ENCODE results near the gene RFPL1.
"Not testable (repeated sequence)": the region's sequence is repeated elsewhere in the genome, so short reads cannot be mapped to it uniquely, and the experiment has no call there.

RFPL1 gene

DNA sequence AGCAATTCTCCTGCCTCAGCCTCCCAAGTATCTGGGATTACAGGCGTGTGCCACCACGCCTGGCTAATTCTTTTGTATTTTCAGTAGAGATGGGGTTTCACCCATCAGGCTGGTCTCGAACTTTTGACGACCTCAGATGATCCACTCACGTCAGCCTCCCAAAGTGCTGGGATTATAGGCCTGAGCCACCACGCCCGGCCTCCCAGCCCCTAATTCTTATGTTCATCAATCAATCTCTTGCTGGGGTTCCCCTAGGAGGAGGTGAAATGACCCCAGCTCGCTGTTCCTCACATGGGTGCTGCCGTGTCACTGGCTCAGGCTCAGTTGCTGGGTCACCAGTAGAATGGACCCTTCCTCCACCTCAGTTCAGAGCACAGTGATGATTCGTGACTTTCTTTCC lies at the start of gene RFPL1:
Gene RFPL1 (plus strand): TSS at position 301 of the 400 bp plus-strand sequence.
- DNase-seq (ENCODE audit: low read depth) = not testable (repeated sequence)

DNA sequence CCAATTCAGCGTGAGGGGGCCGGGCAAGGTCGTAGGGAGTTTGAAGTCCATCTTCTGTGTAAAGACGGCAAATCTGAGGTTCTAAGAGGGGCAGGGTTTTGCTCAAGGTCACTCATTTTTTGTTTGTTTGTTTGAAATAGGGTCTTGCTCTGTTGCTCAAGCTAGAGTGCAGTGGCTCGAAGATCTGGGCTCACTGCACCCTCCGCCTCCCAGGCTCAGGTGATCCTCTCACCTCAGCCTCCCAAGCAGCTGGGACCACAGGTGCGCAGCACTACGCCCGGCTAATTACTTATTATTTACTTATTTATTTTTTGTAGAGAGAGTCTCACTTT lies 49.7 kb upstream of the RFPL1 start:
- DNase-seq (ENCODE audit: low read depth) = no peak

DNA sequence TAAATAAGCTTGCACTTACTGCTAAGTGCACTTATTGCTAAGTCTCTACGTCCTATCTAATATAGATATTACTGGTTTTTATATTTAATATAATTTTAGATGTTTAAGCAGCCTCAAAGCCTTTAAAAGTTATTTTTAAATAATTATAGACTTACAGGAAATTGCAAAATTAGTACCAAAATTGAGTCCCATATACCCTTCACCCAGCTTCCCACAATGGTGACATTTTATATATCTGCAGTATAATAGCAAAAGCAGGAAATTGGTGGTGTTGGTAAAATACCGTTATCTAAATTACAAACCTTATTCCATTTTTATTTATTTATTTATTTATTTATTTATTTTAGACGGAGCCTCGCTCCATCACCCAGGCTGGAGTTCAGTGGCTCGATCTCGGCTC lies 48.1 kb upstream of the RFPL1 start:
- no peak for DNase-seq (ENCODE audit: low read depth)

DNA sequence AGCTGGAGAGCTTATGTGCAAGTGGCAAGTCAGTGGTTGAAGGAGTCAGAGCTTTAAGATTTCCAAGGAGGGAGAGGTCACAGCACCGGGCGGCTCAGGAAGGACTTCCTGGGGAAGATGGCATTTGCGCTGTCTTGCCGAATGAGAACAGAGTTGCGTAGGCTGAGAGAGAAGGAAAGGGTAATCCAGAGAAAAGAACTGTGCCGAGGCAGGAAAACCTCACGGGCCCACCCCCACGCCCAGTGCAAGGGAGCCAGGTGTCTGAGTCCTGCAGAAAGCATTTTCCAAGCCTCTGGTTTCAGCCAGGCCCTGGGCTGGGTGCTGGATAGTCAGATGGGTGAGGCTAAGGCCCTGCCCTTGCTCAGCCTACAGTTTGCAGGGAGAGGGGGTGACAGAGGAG lies 46.8 kb upstream of the RFPL1 start:
- DNase-seq (ENCODE audit: low read depth) = no peak

GRCh38 chr22:29393019-29393608 lies 45.3 kb upstream of the RFPL1 start:
- DNase-seq (ENCODE audit: low read depth) = no peak

GRCh38 chr22:29394931-29395581 lies 43.3 kb upstream of the RFPL1 start:
- no peak for DNase-seq (ENCODE audit: low read depth)

GRCh38 chr22:29396126-29396525 lies 42.3 kb upstream of the RFPL1 start:
- no peak for DNase-seq (ENCODE audit: low read depth)

GRCh38 chr22:29397791-29398190 lies 40.6 kb upstream of the RFPL1 start:
- no peak for DNase-seq (ENCODE audit: low read depth)

DNA sequence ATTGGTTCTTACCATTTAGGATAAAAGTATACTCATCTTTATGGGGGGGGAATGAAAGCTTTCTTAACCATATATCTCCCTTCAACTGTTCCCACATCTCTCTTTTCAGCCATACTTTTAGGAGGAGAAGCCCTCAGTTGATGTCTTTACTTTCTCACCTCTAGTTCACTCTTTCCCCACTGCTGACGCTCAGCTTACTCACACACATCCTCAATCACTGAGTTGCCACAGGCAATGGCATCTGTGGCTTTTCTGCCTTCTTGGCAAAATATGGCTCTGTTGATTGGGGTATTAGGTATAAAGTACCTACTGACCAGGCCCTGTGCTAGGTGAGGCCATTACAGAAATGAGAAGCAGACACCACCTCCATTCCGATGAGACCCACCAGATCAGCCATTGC lies 37.8 kb upstream of the RFPL1 start:
- no peak for DNase-seq (ENCODE audit: low read depth)

- DNase-seq (ENCODE audit: low read depth) = not testable (repeated sequence)
Measured at GRCh38 chr22:29401538-29401937, 36.8 kb upstream of the RFPL1 start.

DNA sequence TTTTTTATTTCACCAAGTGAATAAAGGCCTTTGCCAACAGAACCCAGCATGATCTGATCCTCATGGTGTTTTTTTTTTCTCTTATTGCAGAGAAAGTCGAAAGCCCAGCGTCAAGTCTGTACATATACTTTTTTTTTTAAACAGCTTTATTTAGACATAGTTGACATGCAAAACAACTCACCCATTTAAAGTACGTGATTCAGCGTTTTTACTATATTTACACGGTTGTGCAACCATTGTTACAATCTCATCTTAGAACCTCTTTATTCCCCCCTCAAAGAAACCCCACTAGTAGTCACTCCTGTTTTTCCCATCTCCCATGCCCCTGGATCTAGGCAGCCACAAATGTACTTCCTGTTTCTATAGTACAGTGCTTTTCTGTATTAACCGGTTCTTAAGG lies 29.4 kb upstream of the RFPL1 start:
- no peak for DNase-seq (ENCODE audit: low read depth)

DNA sequence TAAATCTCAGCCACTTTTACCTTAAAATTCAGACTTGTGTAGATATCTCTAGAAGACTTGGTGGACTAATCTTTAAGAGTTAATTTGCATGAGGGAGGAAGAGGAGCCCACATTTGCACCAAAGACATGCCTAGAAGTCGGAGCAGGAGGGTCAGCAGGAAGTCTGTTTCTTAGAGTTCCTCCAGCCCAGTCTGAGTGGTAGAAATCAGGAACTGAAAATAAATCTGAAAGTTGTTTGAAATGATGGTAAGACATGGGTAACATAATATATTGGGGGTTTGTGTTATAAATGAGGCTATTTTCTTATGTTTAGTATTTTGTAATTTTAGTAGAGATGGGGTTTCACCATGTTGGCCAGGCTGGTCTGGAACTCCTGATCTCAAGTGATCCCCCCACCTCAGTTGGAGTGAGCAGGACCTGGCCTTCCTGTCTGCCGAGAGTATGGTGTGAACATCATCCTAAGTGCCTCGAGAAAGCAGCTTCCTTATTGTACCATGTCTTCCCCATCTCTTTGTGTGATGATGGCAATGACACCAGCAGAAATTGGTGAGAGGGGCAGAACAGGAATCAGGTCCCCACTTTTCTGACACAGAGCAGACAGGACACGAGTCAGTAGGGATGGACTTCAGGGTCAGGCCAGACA lies 26.7 kb upstream of the RFPL1 start:
- not testable (repeated sequence) for DNase-seq (ENCODE audit: low read depth)

- DNase-seq (ENCODE audit: low read depth) = not testable (repeated sequence)
Measured at GRCh38 chr22:29412772-29413171, 25.6 kb upstream of the RFPL1 start.

- DNase-seq (ENCODE audit: low read depth) = not testable (repeated sequence)
Measured at GRCh38 chr22:29414951-29415591, 23.3 kb upstream of the RFPL1 start.

GRCh38 chr22:29418704-29419103 lies 19.7 kb upstream of the RFPL1 start:
- DNase-seq (ENCODE audit: low read depth) = not testable (repeated sequence)

DNA sequence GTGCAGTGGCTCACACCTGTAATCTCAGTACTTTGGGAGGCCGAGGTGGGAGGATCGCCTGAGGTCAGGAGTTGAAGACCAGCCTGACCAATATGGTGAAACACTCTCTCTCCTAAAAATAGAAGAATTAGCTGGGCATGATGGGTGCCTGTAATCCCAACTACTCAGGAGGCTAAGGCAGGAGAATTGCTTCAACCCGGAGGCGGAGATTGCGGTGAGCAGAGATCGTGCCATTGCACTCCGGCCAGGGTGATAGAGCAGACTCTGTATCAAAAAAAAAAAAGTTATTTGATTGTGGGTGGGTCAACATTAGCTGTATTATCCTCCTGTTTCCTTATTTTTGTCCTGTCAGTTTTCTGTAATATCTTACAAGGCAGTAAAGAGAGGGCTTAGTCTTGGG lies 11.9 kb upstream of the RFPL1 start:
- DNase-seq (ENCODE audit: low read depth) = no peak

DNA sequence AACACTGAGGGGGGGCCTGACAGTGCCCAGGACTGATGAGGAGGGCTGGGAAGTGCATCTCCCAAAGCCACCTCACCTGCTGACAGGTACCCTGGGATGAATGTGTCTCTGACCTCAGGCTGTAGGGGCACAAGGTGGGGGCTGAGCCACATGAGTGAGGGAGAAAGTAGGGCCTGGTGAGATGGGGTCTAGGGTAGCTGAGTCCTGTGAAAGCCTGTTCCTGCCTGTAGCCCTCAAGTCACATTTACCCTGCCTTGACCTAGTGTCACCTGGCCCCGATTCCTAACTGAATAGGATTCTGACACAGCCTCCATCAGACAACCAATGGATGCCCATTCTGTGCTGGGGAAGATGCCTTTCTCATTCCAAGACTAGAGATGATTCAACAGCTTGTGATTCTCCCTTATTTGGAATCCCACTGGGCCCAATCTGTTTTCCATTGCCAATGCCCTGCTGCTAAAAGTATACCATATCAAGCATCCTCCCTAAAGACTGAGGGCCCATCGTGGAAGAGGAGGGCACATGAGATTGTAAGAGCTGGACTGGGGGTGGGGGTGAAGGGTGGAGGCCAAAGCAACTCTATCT lies 11.1 kb upstream of the RFPL1 start:
- DNase-seq (ENCODE audit: low read depth) = no peak

- no peak for DNase-seq (ENCODE audit: low read depth)
Measured at GRCh38 chr22:29431986-29432385, 6.4 kb upstream of the RFPL1 start.

GRCh38 chr22:29433856-29434255 lies 4.5 kb upstream of the RFPL1 start:
- no peak for DNase-seq (ENCODE audit: low read depth)

- no peak for DNase-seq (ENCODE audit: low read depth)
Measured at GRCh38 chr22:29434288-29434687, 4.1 kb upstream of the RFPL1 start.

DNA sequence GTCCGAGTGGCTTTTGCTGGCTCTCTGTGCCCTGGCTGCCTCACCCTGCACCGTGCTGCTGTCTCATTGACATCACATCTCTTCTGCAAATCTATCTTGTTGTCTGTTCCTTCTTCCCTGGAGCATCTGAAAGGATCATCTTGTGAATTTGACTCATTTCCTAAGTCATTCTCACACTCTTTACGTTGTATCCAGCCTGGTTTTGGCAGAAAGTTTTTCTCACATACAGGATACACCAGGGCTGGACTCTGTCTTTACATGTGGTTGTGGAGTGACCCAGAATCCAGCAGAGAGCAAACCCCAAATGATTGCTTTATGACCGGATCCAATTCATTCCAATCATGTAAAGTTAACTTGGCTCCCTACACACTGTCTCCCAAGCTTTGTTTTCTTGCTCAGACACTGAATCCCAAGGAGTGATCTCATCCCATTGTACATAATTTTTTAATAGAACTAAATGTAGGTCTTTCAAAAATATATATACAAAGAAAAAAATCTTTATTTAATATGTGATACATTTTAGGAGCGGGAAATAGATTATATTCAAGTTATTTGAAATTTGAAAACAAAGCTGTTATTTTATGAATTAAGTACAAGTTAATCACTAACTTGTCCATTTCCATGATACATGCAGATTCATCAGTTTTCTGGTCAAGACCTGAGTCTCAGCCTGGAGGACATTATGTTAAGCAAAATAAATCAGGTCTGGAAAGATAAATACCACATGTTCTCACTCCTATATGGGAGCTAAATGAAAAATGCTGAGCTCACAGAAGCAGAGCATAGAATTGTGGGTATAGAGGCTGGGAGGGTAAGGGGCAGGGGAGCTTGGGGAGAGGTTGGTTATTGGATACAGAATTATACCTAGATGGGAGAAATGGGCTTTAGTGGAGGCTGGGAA lies 2.9 kb upstream of the RFPL1 start:
- DNase-seq (ENCODE audit: low read depth) = no peak

DNA sequence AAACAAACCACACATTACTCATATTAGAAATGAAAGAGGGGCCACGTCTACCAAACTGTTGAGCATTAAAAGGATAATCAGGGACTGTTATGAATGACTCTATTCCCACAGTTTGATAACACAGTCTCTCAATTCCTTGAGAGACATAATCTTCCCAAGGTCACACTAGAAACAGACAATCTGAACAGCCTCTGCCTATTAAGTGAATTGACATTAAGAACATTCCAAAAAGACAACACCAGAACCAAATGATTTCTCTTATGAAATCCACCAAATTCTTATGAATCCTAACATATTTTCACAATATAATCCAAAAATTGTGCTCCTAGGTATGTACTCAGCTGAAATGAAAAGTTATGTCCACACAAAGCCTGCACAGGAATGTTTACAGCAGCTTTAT lies 4.6 kb downstream of the RFPL1 start:
- DNase-seq (ENCODE audit: low read depth) = no peak
